ENCODE measurements around the gene UQCR11.

Gene UQCR11

GRCh38 chr19:1616875-1617274 is 11.6 kb upstream of the UQCR11 start:
- no peak for DNase-seq (ENCODE audit: low read depth in 2 of 2)

GRCh38 chr19:1616396-1616795 is 11.1 kb upstream of the UQCR11 start:
- DNase-seq (ENCODE audit: low read depth in 2 of 2): no peak

GRCh38 chr19:1615156-1615765 is 10.0 kb upstream of the UQCR11 start:
- DNase-seq (ENCODE audit: low read depth in 2 of 2): no peak

- no peak for DNase-seq (ENCODE audit: low read depth in 2 of 2)
Measured at GRCh38 chr19:1613808-1614570, 8.7 kb upstream of the UQCR11 start.

- DNase-seq (ENCODE audit: low read depth in 2 of 2): no peak
Measured at GRCh38 chr19:1613146-1613545, 7.9 kb upstream of the UQCR11 start.

- no peak for DNase-seq (ENCODE audit: low read depth in 2 of 2)
Measured at GRCh38 chr19:1612114-1613086, 7.1 kb upstream of the UQCR11 start.

GRCh38 chr19:1611353-1611752 is 6.1 kb upstream of the UQCR11 start:
- DNase-seq (ENCODE audit: low read depth in 2 of 2): no peak

- no peak for DNase-seq (ENCODE audit: low read depth in 2 of 2)
Measured at GRCh38 chr19:1610579-1610978, 5.3 kb upstream of the UQCR11 start.

- no peak for DNase-seq (ENCODE audit: low read depth in 2 of 2)
Measured at GRCh38 chr19:1609680-1610474, 4.6 kb upstream of the UQCR11 start.

- no peak for DNase-seq (ENCODE audit: low read depth in 2 of 2)
Measured at GRCh38 chr19:1609103-1609396, 3.8 kb upstream of the UQCR11 start.

- no peak for DNase-seq (ENCODE audit: low read depth in 2 of 2)
Measured at GRCh38 chr19:1608359-1609102, 3.3 kb upstream of the UQCR11 start.

GRCh38 chr19:1606138-1606651 is 933 bp upstream of the UQCR11 start:
- no peak for DNase-seq (ENCODE audit: low read depth in 2 of 2)

GRCh38 chr19:1602091-1602707 is 3.1 kb downstream of the UQCR11 start:
- no peak for DNase-seq (ENCODE audit: low read depth in 2 of 2)

- no peak for DNase-seq (ENCODE audit: low read depth in 2 of 2)
Measured at GRCh38 chr19:1601613-1602064, 3.6 kb downstream of the UQCR11 start.

- no peak for DNase-seq (ENCODE audit: low read depth in 2 of 2)
Measured at GRCh38 chr19:1599460-1599846, 5.8 kb downstream of the UQCR11 start.

GRCh38 chr19:1598777-1599459 is 6.3 kb downstream of the UQCR11 start:
- DNase-seq (ENCODE audit: low read depth in 2 of 2): no peak

- DNase-seq (ENCODE audit: low read depth in 2 of 2): no peak
Measured at GRCh38 chr19:1593501-1593772, 11.8 kb downstream of the UQCR11 start.

- DNase-seq (ENCODE audit: low read depth in 2 of 2): peak; percentile 82 to 83
Measured at GRCh38 chr19:1592755-1593500, 12.3 kb downstream of the UQCR11 start, which contains the start of gene MBD3. Gene MBD3, minus strand, starts transcription at chr19:1592865. Its CDS starts 234 bp downstream, at chr19:1592631.

All from stimulated activated CD8-positive, alpha-beta memory T cell treated with anti-CD3 and anti-CD28 coated beads, Interleukin-2, amount 100 ng/mL, for 1 hour (primary cell).